NCI-H1417 (cell line): ENCODE measurements around the gene NUMA1.
A peak's percentile ranks its signal among the peaks of the same experiment; 100 is the strongest.

Experiments used
- DNase-seq, 3 experiments: peaks; one replicate each; lab custom pipeline; 2025; lab: John Stamatoyannopoulos, UW

Gene NUMA1

DNA sequence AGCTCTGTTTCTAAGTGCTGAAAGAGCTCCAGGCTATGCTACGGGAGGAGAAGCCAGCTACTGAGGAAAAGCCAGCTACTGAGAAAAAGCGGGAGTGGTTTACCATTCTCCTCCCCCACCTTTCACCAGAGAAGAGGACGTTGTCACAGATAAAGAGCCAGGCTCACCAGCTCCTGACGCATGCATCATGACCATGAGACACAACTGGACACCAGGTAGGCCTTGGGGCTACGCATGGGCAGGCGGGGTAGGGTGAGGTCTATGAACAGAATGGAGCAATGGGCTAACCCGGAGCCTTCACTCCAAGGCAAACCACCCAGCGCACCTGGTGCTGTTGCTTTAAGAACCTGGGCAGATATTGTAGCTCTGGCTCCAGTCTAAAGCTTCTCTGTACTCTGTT lies 80.5 kb downstream of the NUMA1 start:
- no peak for DNase-seq

DNA sequence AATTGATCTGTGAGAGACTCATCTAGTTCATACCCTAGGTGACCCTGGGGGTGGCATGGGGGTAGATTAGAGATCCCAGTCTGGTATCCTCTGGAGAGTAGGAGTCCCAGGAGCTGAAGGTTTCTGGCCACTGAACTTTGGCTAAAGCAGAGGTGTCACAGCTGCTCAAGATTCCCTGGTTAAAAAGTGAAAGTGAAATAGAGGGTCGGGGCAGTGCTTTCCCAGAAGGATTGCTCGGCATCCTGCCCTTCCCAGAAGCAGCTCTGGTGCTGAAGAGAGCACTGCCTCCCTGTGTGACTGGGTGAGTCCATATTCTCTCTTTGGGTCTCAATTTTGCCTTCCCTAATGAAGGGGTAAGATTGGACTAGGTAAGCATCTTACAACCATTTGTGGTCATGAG lies 81.0 kb downstream of the NUMA1 start:
- no peak for DNase-seq

DNA sequence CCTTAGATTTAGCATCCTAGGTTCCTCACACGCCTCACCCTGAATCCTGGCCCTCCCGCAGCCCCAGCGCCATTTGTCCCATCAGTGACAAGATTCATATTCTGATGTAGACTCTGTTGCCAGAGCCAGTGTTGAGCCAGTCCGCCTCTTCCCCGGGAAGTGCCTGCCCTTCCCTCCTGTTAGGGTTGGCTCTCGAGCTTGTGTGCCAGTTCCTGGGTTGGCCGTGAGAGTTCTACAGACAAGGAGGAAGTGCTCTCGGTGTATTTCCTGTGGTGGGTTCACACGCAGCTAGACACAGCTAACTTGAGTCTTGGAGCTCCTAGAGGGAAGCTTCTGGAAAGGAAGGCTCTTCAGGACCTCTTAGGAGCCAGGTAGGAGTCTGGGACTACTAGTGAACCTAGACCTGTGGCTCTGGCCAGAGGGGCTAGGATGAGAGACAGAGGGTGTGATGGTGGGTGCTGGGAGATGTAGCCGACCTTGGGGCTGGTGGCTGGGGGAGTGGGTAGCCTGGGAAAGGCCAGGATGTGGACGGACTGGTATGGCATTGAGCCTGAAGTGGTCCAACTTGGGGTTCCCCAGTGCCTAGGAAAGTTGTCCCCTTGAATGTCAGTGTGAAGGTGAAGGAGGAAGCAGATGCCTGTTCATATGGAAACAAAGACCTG lies 81.6 kb downstream of the NUMA1 start, which contains the start of gene IL18BP:
Gene IL18BP, plus strand, starts transcription at position 261 of the 662 bp plus-strand sequence. CDS start 1,076 bp downstream, outside the sequence.
- DNase-seq: no peak

DNA sequence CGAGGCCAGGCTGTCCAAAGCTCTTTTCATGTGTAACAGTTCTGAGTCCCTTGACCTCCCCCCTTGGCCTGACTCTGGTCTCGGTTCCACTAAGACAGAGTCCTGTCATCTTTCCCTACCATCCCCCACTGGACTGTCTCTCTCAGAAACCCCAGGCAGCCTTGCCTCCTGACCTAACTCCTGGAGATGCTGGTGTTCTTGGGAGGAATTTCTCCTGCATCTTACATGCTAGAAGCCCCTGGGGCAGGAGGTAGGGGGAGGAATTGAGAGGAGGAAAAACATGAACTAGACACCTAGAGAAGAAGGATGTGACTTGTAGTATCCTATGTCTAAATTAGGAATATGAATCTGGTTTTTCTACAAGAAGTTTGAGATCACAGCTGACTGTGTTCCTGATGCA lies 82.3 kb downstream of the NUMA1 start:
- no peak for DNase-seq

DNA sequence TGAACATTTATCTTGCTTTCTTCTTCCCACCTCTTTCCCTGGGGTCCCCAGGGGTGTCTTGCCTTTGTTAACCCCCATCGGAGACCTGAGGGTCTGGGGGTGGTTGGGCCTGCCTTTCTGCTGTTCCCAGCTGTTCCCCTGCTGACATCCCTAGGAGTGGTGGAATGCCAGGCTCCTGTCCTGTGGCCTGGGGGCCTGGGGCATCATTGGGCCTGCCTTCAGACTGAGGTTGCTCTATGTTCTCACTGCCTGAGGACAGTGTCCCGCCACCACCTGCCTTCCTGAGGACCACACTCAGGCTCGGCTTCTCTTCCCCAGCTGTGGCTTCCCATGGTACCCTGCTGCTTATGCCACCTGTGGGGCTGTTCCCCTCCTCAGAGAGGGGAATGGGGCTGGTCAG lies 82.7 kb downstream of the NUMA1 start:
- no peak for DNase-seq

DNA sequence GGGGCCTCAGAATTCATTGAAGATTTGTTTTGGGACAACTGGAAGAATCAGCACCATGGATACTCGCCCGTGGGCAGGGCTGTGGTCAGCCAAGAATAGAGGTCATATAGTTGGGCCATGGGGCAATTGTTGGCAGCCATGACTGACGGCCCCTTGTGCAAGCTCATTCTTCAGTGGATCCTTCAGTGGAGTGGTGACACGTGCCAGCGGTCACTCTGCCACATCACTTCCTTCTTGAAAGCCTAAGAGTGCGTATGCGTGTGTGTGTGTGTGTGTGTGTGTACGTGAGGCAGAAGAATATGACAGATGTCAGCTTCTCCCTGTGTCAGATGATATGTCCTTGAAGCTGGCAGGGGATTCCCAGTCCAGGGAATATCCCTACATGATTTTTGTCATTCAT lies 83.4 kb downstream of the NUMA1 start:
- DNase-seq: no peak

DNA sequence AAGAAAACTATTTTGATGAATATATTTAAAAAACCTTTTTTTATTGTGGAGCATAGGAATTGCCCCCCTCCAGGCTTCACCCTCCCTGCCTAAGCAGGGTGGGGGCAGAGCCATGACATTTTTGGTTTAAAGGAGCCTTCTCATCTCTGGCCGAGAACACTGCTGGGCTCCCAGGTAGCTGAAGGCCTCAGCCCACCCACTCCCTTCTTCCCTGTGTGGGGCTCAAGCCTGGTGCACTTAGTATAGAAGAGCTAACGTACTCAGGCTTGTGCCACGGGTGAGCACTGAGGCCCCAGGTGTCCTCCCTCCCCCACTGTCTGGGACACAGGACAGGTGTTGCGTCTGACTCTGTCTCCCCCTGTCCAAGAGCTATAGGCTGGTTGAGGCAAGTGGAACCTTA lies 83.8 kb downstream of the NUMA1 start:
- DNase-seq: no peak

DNA sequence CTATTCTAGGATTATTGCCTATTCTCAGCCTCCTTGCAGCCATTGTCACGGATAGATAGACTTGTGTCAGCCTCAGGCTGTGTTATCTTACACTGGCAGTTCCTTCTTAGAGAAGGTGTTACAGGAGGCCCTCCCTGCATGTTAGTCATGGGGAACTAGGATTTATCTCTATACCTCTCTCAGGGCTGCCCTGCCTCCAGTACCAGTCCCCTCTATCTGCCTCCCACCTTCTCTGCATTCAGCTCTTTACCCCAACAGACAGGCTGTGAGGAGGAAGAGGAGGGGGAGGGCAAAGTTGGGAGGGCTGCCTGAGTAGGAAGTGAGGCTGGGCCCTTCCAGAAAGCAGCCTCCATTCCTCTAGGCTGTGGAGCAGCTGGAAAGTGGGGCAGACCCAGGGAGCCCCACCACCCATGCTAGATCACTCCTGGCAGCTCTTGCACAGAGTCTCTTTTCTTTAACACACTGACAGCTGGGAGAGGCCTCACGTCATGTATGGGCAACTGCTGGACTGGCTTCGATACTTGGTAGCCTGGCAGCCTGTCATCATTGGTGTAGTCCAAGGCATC lies 84.5 kb downstream of the NUMA1 start:
- DNase-seq: no peak

DNA sequence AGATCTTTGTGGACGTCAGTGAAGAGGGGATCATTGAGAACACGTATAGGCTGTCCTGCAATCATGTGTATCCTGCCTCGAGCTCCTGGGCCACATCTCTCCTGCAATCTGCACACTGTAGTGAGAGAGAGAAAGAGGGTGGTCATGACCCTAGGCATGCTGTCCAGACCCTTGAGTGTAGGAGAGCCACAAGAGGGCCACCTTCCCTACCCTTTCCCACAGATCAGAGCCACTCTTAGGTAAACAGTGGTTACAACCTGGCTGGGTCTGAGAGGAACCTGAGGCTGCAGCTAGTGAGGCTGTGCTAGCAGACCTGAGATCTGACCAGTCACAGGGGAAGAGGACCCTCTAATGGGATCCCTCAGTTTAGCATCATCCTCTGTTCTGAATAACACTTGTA lies 85.6 kb downstream of the NUMA1 start:
- no peak for DNase-seq

DNA sequence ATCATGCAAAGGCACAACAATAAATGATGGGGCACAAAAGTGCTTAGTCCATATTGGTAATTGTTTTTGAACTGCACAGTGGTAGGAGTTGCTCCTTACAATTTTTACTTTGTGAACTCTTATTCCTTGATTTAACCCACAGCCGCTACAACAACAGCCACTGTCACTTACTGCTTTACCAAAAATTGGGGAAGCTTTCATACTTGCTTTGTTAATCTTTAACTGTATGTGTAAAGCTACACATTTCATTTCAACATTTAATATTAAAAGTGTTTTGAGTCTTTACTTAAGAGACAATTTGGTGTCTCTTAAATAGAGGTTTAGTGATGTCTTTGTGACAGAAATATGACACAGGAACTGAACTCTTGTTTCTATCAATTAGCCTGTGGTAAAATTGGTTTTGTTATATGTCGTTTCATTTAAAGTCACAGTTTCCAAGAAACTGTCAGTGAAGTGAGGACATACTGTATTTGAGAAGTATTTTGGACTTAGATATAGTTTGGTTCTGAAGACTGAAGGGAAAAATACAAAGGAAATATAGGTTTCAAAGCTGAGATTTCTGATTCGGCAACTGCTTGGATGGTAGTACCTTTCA lies 88.1 kb downstream of the NUMA1 start:
- DNase-seq: no peak

DNA sequence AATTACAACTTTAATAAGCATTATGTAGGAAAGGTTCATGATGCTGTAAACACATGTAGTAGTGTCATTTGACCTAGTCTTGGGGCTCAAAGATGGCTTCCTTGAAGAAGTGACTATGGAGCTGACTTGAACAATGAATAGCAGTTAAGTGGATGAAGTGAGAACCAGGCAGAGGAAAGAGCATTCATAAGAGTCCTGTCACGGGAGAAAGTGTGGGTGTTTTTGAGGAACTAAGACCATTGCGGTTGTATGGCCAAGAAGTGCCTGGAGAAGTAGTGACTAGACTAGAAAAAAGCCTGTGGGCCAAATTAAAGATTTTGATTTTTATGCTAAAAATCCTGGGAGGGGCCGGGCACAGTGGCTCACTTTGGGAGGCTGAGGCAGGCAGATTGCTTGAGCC lies 88.8 kb downstream of the NUMA1 start:
- DNase-seq: no peak

DNA sequence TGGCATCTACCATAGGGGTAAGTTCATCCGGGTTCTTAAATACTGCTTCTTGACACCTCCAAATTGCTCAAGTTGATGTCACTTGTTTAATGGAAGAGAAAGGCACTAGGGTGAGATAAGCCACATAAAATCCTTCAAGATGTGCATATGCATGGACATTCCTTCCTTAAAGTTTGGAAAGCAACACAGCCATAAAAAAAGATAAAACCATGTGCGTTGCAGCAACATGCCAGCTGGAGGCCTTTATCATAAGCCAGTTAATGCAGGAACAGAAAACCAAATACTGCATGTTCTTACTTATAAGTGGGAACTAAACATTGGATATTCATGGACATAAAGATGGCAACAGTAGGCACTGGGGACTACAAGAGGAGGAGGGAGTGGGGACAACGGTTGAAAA lies 89.6 kb downstream of the NUMA1 start:
- no peak for DNase-seq

DNA sequence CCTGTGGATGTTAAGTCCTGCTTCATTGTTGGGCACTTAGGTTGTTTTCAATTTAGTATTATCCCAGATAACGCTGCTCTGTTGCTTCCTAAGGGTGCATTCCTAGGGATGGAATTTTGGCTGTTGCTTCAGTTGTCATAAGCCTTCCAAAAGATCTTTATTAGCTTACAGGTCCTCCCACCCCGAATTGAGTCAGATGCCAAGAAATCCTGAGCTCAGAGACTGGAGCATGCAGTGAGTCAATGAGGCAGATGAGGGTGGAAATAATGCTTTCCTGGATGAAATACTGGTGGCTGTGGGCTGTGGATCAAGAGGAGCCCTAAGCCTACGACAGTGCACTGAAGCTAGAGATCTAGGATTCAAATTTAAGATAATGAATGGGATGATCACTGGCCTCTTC lies 92.3 kb downstream of the NUMA1 start:
- DNase-seq: no peak

DNA sequence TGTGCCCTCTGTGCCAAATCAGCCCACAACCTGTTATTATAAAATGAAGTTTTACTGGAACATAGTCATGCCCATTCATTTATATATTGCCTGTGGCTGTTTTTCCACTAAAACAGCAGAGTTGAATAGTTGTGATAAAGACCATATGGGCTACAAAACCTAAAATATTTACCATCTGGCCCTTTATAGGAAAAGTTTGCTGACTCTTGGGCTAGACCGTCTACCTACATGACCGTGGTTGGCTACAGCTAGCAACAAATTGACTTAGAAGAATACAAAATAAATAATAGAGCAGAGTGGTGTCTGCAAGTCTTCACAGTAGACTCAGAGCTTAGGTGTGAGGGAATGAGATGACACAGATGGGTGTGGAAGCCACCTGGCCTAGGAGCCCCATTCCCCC lies 92.8 kb downstream of the NUMA1 start:
- no peak for DNase-seq

DNA sequence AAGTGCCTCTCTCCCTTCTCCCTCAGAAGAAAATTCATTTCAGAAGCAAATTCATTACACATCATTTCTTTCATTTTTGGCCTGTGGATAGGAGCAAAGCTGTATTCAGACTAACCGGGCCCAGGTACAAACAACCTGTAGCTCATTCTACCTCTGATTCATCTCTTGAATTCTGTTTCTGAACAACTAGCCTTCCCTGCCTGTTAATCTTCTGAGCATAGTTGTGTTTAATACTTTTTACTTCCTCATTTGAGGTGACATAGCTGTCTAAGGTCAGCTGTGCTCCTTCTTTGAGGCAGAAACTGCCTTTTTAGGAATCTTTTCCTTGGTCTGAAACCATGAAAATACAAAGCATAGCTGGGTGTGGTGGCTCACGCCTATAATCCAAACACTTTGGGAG lies 94.2 kb downstream of the NUMA1 start:
- no peak for DNase-seq

DNA sequence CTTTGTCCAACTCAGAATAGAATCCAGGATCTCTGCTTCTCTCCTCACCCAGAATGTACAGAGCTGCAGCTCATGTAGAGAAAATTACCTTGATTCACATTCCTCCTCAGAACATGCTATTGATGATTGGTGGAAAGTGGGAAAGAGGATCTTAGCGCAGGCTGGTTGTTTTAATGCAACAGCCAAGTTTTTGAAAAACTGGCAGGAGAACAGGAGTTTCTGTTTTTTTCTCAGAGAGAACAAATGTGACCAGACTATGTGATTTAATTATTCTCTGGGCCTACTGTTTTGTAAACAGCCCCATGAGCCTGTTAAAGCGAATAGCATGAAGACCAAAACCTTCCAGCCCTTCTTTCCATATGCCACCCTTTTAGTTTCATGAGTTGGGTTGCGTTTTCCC lies 100.7 kb downstream of the NUMA1 start:
- no peak for DNase-seq

DNA sequence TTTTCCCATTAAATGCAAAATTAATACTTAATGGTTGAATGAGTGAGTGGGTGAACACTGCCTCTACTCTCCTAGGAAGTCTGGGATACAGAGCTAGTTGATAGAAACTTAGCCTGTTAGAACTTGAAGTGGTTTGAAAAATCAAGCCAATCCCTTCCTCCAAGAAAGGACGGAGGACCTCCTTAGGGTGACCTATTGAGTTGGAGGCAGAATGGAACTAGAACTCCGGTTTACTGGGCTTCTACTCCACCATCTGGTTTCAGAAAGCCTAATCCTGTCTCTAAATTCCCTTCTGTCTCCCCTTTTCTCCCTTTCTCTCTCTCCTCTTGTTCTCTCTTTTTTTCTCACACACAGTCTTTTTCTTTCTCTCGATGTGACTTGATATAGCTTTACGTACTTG lies 101.2 kb downstream of the NUMA1 start:
- no peak for DNase-seq

DNA sequence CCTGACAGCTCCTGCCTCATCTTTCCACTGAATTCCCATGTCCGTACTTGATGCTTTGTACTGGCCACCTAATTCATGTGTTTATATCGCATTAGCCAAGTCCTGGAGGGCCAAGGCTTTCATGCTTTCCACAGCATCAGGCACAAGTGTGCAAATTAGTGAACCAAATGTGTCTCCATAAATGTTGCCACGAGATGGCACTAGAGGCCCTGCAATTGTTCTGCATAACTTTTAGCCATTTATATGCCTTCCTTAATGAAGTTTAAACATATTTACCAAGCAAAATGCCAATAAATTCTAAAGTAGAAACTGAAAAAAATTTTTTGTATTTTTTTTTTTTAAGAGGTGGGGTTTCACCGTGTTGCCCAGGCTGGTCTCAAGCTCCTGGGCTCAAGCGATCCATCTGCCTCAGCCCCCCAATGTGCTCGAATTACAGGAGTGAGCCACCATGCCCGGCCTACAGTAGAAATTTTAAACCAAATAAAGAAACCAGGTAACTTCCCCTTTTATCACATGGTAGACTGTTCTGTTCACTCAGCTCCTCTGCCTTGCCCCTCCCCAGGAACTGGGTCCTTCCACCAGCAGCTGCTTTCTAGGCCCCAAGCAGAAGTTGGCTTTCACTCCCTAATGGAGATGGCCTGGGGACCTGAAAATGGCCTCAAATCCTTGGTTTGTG lies 102.5 kb downstream of the NUMA1 start:
- peak; percentile 15 to 52 (median 29) for DNase-seq

DNA sequence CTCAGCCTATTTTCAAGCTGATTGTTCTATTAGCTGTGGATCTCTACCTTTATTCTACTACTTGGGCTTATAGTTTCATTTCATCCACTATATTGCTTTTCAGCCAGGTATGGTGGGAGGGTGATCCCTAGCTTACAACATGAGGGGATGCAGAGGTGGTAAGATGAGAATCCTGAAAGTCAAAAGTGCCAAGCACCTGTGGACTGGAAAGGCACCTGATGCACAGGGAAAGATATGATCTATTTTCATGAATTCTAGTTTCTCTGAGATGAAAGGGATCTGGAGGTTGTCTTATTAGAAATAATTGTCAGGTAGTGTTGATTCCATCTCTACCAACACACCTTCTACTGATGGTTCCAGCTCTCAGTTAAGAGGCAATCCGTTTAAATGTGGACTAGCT lies 103.3 kb downstream of the NUMA1 start:
- DNase-seq: no peak

DNA sequence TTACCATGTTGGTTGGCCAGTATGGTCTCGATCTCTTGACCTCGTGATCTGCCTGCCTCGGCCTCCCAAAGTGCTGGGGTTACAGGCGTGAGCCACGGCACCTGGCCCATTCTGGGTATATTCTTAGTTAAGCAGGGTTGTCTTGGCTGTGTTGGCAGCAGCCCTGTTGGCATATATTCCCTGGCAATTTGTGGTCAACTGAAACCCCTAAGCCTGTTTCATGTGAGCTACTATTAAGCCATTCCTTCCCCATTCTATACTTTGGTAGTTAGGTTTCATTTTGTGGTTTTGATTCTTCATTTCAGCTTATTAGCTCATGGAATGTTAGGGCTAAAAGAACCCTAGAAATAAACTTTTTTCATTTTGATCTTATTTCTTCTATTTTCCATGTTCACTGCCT lies 103.8 kb downstream of the NUMA1 start:
- no peak for DNase-seq

DNA sequence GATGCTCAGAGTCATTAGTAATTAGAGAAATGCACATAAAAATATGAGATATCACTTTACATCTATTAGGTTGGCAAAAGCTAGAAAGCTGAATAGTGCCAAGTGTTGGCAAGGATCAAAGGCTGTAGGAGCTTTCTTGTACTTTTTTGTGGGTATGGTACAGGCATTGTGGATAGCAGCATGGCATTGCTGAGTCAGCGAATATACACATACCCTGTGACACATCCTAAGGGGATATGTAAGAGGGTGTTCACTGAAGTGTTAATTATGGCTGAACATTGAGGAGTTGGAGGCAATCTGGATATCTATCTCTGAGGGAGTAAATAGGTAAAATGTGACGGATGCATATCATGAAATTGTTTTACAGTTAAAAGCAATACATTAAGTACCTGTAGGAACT lies 108.7 kb downstream of the NUMA1 start:
- no peak for DNase-seq

DNA sequence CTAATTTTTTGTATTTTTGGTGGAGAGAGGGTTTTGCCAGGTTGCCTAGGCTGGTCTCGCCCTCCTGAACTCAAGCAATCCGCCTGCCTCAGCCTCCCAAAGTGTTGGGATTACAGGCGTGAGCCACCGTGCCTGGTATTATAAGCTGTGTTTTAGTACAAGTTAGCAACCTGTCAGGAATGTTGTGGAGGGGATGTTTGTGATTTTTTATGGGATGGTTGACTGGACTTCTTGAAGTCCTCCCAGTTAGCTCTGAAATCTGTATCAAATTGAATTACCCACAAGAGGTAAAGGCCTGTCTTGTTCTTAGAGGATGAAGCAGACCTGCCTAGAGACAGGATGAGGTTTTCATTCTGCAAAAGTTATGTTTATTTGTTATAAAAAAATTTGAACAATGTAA lies 115.7 kb downstream of the NUMA1 start:
- DNase-seq: no peak

DNA sequence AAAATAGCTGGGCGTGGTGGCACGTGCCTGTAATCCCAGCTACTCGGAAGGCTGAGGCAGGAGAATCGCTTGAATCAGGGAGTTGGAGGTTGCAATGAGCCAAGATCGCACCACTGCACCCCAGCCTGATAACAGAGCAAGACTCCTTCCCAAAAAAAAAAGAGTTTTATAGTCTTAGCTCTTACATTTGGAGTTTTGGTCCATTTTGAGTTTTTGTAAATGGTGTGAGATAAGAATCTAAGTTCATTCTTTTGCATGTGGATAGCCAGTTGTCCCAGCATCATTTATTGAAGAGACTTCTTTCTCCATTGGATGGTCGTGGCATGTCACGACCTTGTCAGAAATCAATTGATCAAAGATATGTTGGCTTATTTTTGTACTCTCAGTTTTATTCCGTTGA lies 116.9 kb downstream of the NUMA1 start:
- no peak for DNase-seq
